DMS153 treated with DMSO at 0.1 percent for 48 hours (cell line): ENCODE data around the gene PDE4B.
"Not testable (repeated sequence)": the region's sequence is repeated elsewhere in the genome, so short reads cannot be mapped to it uniquely, and the experiment has no call there.

Experiments
- DNase-seq: peaks from one replicate; lab custom pipeline; 2025; ENCODE audit not compliant: unreplicated experiment; lab: John Stamatoyannopoulos, UW

The PDE4B gene

GRCh38 chr1:66044912-66045311 lies 252.2 kb downstream of the PDE4B start:
- no peak for DNase-seq

GRCh38 chr1:66046415-66046814 lies 253.7 kb downstream of the PDE4B start:
- no peak for DNase-seq

GRCh38 chr1:66048011-66048410 lies 255.3 kb downstream of the PDE4B start:
- no peak for DNase-seq

- no peak for DNase-seq
Observed at GRCh38 chr1:66050123-66050522, 257.4 kb downstream of the PDE4B start.

- no peak for DNase-seq
Observed at GRCh38 chr1:66050633-66051032, 257.9 kb downstream of the PDE4B start.

- no peak for DNase-seq
Observed at GRCh38 chr1:66055092-66055491, 262.4 kb downstream of the PDE4B start.

- not testable (repeated sequence) for DNase-seq
Observed at GRCh38 chr1:66057448-66057847, 264.8 kb downstream of the PDE4B start.

GRCh38 chr1:66058558-66058957 lies 265.9 kb downstream of the PDE4B start:
- no peak for DNase-seq

- not testable (repeated sequence) for DNase-seq
Observed at GRCh38 chr1:66067219-66067618, 274.5 kb downstream of the PDE4B start.

GRCh38 chr1:66069976-66070876 lies 277.5 kb downstream of the PDE4B start:
- no peak for DNase-seq

GRCh38 chr1:66073388-66073787 lies 280.7 kb downstream of the PDE4B start:
- no peak for DNase-seq

- no peak for DNase-seq
Observed at GRCh38 chr1:66074147-66074546, 281.5 kb downstream of the PDE4B start.

GRCh38 chr1:66078412-66078811 lies 285.7 kb downstream of the PDE4B start:
- no peak for DNase-seq

GRCh38 chr1:66083003-66083402 lies 290.3 kb downstream of the PDE4B start:
- DNase-seq = no peak

- DNase-seq = no peak
Observed at GRCh38 chr1:66084442-66084841, 291.7 kb downstream of the PDE4B start.

- DNase-seq = no peak
Observed at GRCh38 chr1:66085600-66085999, 292.9 kb downstream of the PDE4B start.

GRCh38 chr1:66088787-66089186 lies 296.1 kb downstream of the PDE4B start:
- DNase-seq = no peak

- DNase-seq = no peak
Observed at GRCh38 chr1:66090859-66091457, 298.3 kb downstream of the PDE4B start.

GRCh38 chr1:66095190-66095589 lies 302.5 kb downstream of the PDE4B start:
- no peak for DNase-seq

GRCh38 chr1:66100959-66101358 lies 308.3 kb downstream of the PDE4B start:
- DNase-seq = not testable (repeated sequence)

- DNase-seq = not testable (repeated sequence)
Observed at GRCh38 chr1:66104076-66104475, 311.4 kb downstream of the PDE4B start.

GRCh38 chr1:66108624-66109023 lies 315.9 kb downstream of the PDE4B start:
- DNase-seq = no peak
